Panc1 (cell line): Measurements from ENCODE around the gene CASQ1.

Experiments
- POLR2AphosphoS5 ChIP-seq: IDR thresholded peaks from 2 replicates; pipeline ENCODE4 v1.6.1; 2012; ENCODE audit warnings: mild to moderate bottlenecking, low read depth, low read length, moderate library complexity
- TCF7L2 ChIP-seq: IDR thresholded peaks from 2 replicates; pipeline ENCODE4 v1.6.1; 2011; ENCODE audit warnings: mild to moderate bottlenecking, low read depth, low read length, inconsistent platforms
- TF ChIP-seq, protein P1 (sequence below), 2 experiments: IDR thresholded peaks; 2 replicates each; pipeline ENCODE4 v1.6.1; 2011 to 2012; ENCODE audit warnings: low read depth in 2 of 2, control low read depth in 1 of 2, low read length in 1 of 2, mild to moderate bottlenecking in 1 of 2, moderate library complexity in 1 of 2; ENCODE audit not compliant: insufficient read depth in 1 of 2
- TF ChIP-seq, protein P2 (sequence below): fragments of 450-650 bp; IDR thresholded peaks from 2 replicates; pipeline ENCODE4 v1.5.1; 2017; ENCODE audit warnings: mild to moderate bottlenecking

DNA sequence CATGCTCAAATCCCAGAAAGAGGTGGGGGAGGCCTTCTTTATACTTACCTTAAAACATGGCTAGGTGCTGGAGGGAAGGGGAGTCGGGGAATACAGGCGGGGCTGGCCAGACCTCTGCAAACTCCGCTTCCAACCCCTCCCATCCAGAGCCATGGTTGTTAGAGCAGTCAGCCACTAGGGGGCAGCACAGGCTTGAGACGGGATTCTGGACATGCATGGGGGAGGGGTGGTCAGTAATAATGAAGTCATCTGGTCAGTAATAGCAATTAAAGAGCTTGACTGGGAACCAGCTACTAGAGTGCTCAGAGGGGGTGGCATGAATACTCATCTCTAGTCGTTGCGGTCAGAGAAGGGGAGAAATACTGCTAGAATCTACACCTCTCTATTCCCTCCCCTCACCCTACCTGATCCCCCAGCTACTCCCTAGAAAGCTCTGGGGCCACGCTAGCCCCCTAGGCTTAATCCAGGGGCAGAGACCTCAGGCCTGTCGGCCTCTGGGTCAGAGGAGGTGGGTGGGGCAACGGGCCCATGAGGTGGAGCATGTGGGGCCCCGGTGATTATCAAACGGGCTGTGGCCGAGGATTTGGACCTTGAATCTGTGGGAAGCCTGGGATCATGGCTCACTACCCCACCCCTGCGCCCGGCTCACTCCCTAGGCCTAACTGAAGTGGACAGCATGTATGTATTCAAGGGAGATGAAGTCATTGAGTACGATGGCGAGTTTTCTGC is 2.9 kb downstream of the CASQ1 start:
- TF ChIP-seq, protein P1, sequence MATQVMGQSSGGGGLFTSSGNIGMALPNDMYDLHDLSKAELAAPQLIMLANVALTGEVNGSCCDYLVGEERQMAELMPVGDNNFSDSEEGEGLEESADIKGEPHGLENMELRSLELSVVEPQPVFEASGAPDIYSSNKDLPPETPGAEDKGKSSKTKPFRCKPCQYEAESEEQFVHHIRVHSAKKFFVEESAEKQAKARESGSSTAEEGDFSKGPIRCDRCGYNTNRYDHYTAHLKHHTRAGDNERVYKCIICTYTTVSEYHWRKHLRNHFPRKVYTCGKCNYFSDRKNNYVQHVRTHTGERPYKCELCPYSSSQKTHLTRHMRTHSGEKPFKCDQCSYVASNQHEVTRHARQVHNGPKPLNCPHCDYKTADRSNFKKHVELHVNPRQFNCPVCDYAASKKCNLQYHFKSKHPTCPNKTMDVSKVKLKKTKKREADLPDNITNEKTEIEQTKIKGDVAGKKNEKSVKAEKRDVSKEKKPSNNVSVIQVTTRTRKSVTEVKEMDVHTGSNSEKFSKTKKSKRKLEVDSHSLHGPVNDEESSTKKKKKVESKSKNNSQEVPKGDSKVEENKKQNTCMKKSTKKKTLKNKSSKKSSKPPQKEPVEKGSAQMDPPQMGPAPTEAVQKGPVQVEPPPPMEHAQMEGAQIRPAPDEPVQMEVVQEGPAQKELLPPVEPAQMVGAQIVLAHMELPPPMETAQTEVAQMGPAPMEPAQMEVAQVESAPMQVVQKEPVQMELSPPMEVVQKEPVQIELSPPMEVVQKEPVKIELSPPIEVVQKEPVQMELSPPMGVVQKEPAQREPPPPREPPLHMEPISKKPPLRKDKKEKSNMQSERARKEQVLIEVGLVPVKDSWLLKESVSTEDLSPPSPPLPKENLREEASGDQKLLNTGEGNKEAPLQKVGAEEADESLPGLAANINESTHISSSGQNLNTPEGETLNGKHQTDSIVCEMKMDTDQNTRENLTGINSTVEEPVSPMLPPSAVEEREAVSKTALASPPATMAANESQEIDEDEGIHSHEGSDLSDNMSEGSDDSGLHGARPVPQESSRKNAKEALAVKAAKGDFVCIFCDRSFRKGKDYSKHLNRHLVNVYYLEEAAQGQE (IDR thresholded peaks at IDR 0.05; ENCODE audit: insufficient read depth in 1 of 2, low read depth in 2 of 2, low read length in 1 of 2), result no peak
- TF ChIP-seq, protein P2, sequence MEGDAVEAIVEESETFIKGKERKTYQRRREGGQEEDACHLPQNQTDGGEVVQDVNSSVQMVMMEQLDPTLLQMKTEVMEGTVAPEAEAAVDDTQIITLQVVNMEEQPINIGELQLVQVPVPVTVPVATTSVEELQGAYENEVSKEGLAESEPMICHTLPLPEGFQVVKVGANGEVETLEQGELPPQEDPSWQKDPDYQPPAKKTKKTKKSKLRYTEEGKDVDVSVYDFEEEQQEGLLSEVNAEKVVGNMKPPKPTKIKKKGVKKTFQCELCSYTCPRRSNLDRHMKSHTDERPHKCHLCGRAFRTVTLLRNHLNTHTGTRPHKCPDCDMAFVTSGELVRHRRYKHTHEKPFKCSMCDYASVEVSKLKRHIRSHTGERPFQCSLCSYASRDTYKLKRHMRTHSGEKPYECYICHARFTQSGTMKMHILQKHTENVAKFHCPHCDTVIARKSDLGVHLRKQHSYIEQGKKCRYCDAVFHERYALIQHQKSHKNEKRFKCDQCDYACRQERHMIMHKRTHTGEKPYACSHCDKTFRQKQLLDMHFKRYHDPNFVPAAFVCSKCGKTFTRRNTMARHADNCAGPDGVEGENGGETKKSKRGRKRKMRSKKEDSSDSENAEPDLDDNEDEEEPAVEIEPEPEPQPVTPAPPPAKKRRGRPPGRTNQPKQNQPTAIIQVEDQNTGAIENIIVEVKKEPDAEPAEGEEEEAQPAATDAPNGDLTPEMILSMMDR, result peak; percentile 96
- TF ChIP-seq POLR2AphosphoS5, result no peak
- no peak for TF ChIP-seq TCF7L2
